SK-N-SH (cell line): ENCODE results near the gene FUT6.

Experiments
- EP300 ChIP-seq, 2 experiments: IDR thresholded peaks; 2 replicates each; pipeline versions ENCODE4 v1.4.0 to v1.6.1; 2012; ENCODE audit warnings: borderline replicate concordance in 1 of 2, low read depth in 1 of 2, low read length in 1 of 2
- FOXJ3 ChIP-seq: sonication (generic); formaldehyde crosslinking; IDR thresholded peaks from 2 replicates; pipeline ENCODE4 v1.5.1; 2020; ENCODE audit warnings: mild to moderate bottlenecking, missing genetic modification reagents
- GABPA ChIP-seq: IDR thresholded peaks from 2 replicates; pipeline ENCODE4 v1.4.0; 2012; ENCODE audit warnings: low read depth, mild to moderate bottlenecking
- MAX ChIP-seq: IDR thresholded peaks from 2 replicates; pipeline ENCODE4 v1.4.0; 2012; ENCODE audit warnings: low read depth
- PBX3 ChIP-seq: IDR thresholded peaks from 2 replicates; pipeline ENCODE4; 2012
- POLR2AphosphoS5 ChIP-seq: IDR thresholded peaks from 2 replicates; pipeline ENCODE4 v1.6.1; 2012; ENCODE audit warnings: low read depth, low read length
- RFX5 ChIP-seq: IDR thresholded peaks from 2 replicates; pipeline ENCODE4 v1.6.1; 2012; ENCODE audit warnings: mild to moderate bottlenecking, improper control_type of control experiment, low read length
- TF ChIP-seq, protein P1 (sequence below): fragments of 200-600 bp; sonication (generic); IDR thresholded peaks from 2 replicates; pipeline ENCODE4 v1.6.1; 2017; ENCODE audit warnings: antibody characterized with exemption, mild to moderate bottlenecking, moderate library complexity

DNA sequence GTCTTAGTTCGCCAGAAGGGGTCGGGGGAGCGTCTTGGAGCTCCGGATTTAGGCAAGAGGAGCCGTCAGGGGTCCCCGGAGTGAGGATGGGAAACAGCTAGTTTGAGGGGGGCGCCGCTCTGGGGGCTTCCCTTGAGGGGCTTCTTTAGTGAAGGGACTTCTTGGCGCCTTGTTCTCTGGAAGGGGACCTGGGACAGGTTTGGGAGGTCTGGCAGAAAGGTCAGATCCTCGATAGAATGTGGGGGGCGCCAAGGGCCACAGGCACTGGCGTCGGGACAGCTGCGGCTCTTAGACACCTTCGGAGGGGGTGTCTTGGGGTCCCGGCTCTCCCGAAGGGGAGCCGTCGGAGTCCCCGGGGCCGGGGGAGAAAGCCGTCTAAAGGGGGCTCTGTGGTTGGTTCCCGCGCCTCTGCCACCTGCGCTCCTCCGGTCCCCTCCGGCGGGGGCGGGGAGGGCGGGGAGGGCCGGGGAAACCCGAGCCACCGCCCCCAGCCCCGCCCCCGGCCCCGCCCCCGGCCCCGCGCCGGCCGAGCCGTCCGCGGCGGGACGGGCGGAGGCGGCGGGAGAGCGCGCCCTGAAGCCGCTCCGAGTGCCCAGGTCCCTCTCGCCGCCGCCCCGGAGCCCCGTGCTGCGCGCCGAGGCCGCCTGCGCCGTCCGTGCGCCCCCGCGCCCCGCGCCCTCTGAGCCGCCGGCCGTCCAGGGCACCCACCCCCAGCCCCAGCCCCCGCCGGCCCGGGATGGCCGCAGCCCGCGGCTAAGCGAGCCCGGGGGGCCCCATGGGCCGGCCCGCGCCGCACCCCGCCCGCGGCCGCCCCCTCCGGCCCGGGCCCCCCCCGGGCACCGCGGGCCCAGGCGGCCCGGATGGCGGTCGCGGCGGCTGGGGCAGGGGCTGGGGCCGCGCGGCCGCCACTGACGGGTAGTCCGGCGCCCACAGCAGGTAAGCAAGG, 34.7 kb downstream of the FUT6 start, which contains the start of gene NRTN:
- TF ChIP-seq POLR2AphosphoS5 (no peak), MAX (no peak), GABPA (no peak), PBX3 (no peak), RFX5 (no peak), FOXJ3 (CRISPR knock-in tag) (no peak), EP300 (IDR thresholded peaks at IDR 0.05; ENCODE audit: borderline replicate concordance in 1 of 2, low read depth in 1 of 2, low read length in 1 of 2) (no peak)
- TF ChIP-seq, protein P1, sequence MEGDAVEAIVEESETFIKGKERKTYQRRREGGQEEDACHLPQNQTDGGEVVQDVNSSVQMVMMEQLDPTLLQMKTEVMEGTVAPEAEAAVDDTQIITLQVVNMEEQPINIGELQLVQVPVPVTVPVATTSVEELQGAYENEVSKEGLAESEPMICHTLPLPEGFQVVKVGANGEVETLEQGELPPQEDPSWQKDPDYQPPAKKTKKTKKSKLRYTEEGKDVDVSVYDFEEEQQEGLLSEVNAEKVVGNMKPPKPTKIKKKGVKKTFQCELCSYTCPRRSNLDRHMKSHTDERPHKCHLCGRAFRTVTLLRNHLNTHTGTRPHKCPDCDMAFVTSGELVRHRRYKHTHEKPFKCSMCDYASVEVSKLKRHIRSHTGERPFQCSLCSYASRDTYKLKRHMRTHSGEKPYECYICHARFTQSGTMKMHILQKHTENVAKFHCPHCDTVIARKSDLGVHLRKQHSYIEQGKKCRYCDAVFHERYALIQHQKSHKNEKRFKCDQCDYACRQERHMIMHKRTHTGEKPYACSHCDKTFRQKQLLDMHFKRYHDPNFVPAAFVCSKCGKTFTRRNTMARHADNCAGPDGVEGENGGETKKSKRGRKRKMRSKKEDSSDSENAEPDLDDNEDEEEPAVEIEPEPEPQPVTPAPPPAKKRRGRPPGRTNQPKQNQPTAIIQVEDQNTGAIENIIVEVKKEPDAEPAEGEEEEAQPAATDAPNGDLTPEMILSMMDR: no peak
